NCI-H146 treated with DMSO at 0.1 percent for 48 hours (cell line): ENCODE measurements around the gene ATXN7L3B.
A peak's percentile ranks its signal among the peaks of the same experiment; 100 is the strongest.
"Not testable (repeated sequence)": the region's sequence is repeated elsewhere in the genome, so short reads cannot be mapped to it uniquely, and the experiment has no call there.

Experiments used
- DNase-seq: peaks from one replicate; lab custom pipeline; 2025; ENCODE audit not compliant: unreplicated experiment; lab: John Stamatoyannopoulos, UW

The ATXN7L3B gene, protein sequence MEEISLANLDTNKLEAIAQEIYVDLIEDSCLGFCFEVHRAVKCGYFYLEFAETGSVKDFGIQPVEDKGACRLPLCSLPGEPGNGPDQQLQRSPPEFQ

GRCh38 chr12:74537707-74538385 lies at the start of gene ATXN7L3B:
Gene ATXN7L3B, plus strand, starts transcription at chr12:74537835. Its CDS starts 278 bp downstream, at chr12:74538113.
- DNase-seq = peak; percentile 88

GRCh38 chr12:74488134-74488533 lies 49.5 kb upstream of the ATXN7L3B start:
- DNase-seq = no peak

- no peak for DNase-seq
These were observed 48.1 kb upstream of the ATXN7L3B start for GRCh38 chr12:74489543-74489942.

GRCh38 chr12:74490390-74491064 lies 47.1 kb upstream of the ATXN7L3B start:
- DNase-seq = no peak

GRCh38 chr12:74491374-74491773 lies 46.3 kb upstream of the ATXN7L3B start:
- DNase-seq = no peak

DNA sequence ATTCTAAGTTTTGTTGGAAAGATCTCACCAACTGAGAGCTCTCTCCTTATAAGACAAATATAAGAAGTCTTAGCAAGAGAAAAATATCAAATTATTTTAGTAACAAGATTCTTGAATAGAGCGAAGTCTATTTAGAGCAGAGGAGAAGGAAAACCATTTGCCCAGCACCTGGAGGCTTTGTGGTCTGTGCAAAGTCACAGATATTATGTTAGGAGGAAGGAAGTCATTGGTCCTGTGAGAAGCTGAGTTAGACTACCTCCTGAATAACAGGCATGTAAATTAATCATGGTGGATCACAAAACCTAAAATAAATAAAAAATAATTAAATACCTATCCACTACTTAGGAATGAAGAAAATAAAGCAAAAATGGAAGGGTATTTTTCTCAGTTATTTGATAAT lies 38.4 kb upstream of the ATXN7L3B start:
- DNase-seq = no peak

DNA sequence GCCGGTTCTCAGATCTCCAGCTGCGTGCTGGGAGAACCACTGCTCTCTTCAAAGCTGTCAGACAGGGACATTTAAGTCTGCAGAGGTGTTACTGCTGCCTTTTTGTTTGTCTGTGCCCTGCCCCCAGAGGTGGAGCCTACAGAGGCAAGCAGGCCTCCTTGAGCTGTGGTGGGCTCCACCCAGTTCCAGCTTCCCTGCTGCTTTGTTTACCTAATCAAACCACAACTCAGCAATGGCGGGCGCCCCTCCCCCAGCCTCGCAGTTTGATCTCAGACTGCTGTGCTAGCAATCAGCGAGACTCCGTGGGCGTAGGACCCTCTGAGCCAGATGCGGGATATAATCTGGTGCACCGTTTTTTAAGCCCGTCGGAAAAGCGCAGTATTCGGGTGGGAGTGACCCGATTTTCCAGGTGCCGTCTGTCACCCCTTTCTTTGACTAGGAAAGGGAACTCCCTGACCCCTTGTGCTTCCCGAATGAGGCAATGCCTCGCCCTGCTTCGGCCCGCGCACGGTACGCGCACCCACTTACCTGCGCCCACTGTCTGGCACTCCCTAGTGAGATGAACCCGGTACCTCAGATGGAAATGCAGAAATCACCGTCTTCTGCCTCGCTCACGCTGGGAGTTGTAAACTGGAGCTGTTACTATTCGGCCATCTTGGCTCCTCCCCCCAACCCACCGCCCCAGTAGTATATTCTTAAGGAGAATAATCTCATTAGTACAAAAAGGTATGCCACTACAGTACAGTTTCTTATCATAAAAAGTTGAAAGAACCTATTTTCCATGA lies 28.6 kb upstream of the ATXN7L3B start:
- not testable (repeated sequence) for DNase-seq

DNA sequence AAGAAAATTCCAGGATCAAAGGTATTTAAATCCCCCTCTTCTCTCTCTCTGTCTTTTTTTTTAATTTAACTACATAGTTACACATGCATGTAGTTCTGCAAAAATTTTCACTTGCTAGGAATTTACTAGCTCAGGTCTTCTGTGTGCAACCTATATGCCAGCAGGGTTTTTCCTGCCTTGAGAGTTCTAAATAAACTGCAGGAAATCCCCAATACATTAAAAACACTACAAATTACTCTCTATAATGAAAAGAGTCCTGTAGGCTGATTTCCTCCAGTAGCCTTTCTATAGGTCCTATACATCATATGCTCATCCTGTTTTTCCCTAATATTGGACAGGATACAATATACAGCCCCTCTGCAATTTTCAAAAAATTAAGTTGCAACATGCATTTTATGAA lies 27.7 kb upstream of the ATXN7L3B start:
- no peak for DNase-seq

DNA sequence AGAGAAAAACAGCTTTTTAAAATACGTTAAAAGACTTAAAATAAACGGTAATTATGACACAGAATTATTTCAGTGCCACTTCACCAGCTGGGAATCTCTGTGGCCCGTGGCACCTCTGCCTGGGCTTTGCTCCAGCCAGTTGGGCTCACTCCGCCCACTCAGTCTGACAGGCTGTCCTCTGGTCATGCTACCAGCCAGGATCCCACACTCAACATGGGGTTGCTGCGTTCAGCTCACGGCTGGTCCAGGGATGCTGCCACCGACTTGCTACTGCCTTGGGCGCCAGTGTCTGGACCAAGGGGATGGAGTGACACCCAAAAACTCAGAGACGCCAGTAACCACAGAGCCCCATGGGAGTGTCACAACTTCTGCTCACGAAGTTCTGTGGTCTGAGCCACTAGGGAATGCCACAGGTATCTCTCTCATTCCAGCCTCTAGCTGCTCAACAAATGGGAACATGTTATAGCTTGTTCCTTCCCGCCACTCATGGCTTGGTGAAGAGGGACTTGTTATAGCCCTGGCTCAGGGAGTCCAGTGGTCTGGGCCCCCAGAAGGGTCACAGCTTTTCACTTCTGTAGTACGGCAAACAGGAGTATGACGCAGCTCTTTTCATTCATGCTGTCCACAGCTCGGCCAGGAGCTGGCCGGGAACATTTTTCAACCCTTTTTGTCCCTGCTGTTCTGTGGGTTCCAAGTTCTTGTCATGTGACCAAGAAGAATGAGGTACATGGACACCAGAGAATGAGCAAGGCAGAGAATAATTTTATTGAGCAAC lies 23.4 kb upstream of the ATXN7L3B start:
- DNase-seq = no peak

GRCh38 chr12:74515849-74516248 lies 21.8 kb upstream of the ATXN7L3B start:
- DNase-seq = no peak

GRCh38 chr12:74526535-74526934 lies 11.1 kb upstream of the ATXN7L3B start:
- no peak for DNase-seq

GRCh38 chr12:74527491-74527890 lies 10.1 kb upstream of the ATXN7L3B start:
- DNase-seq = no peak

- no peak for DNase-seq
These were observed 7.0 kb upstream of the ATXN7L3B start for GRCh38 chr12:74530676-74531075.

DNA sequence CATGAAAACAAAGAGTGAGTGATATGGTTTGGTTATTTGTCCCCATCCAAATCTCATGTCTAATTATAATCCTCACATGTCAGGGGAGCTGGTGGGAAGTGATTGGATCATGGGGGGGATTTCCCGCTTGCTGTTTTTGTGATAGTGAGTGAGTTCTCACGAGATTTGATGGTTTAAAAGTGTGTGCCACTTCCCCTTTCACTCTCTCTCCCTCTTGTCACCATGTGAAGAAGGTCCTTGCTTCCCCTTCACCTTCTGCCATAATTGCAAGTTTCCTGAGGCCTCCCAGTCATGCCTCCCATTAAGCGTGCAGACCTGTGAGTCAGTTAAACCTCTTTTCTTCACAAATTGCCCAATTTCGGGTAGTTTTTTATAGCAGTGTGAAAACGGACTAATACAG lies 2.1 kb upstream of the ATXN7L3B start:
- DNase-seq = no peak

- peak; percentile 78 for DNase-seq
These were observed 419 bp upstream of the ATXN7L3B start for GRCh38 chr12:74537126-74537706.

GRCh38 chr12:74538491-74539258 lies 1.0 kb downstream of the ATXN7L3B start:
- no peak for DNase-seq

DNA sequence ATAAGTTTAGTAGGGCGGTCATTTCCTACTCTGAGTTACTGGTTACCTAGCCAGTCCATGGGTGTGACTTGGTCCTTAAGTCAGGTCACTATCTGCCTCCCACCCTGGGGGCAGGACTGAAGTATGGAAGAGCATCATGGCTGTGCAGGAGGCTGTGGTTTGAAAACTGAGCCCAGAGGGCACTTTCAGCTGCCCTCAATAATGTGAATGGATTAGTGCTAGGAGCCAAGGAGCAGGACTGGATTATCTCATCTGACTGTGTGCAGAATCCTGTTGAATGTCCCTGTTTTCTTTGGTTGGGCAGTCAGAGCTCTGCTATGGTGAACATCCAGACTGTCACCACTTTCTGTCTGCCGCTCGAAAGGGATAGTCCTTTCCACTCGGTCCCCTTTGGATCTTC lies 1.6 kb downstream of the ATXN7L3B start:
- DNase-seq = no peak

GRCh38 chr12:74539765-74540526 lies 2.3 kb downstream of the ATXN7L3B start:
- DNase-seq = peak; percentile 42

DNA sequence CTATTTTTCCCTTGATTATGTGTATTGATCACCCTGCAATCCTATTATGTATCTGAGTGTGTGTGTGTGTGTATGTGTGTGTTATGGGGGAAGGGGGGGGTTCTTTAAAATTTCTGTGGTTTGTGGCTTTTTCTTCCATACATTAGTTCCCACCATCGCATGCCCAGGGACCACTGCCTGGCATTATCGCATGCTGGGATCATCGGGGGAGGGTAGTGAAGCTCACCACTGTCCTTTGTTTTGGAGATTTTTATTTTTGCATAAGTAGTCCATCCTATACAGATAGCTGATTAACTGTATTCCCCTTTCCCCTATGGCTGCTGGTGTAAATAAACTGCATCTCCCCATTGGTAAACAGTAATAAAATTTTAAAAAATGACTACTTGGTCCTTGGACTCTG lies 3.4 kb downstream of the ATXN7L3B start:
- no peak for DNase-seq
